Thyroid gland (tissue), 4 donors: ENCODE data around the gene ARL3.

Experiments
- POLR2A ChIP-seq, 2 donors: fragments of 450-650 bp; IDR thresholded peaks; one replicate each; pipeline ENCODE4 v1.6.1; 2017; ENCODE audit warnings: antibody characterized with exemption in 2 of 2, mild to moderate bottlenecking in 2 of 2, moderate library complexity in 1 of 2
- TF ChIP-seq, protein P1 (sequence below), 6 experiments: fragments of 200-600 bp in 3 of 6; fragments of 450-650 bp in 3 of 6; sonication (generic) in 3 of 6; IDR thresholded peaks; one replicate each; pipeline ENCODE4 v1.5.1; 2016 to 2019; ENCODE audit warnings: antibody characterized with exemption in 6 of 6, mild to moderate bottlenecking in 2 of 6, inconsistent platforms in 1 of 6, moderate library complexity in 1 of 6

DNA sequence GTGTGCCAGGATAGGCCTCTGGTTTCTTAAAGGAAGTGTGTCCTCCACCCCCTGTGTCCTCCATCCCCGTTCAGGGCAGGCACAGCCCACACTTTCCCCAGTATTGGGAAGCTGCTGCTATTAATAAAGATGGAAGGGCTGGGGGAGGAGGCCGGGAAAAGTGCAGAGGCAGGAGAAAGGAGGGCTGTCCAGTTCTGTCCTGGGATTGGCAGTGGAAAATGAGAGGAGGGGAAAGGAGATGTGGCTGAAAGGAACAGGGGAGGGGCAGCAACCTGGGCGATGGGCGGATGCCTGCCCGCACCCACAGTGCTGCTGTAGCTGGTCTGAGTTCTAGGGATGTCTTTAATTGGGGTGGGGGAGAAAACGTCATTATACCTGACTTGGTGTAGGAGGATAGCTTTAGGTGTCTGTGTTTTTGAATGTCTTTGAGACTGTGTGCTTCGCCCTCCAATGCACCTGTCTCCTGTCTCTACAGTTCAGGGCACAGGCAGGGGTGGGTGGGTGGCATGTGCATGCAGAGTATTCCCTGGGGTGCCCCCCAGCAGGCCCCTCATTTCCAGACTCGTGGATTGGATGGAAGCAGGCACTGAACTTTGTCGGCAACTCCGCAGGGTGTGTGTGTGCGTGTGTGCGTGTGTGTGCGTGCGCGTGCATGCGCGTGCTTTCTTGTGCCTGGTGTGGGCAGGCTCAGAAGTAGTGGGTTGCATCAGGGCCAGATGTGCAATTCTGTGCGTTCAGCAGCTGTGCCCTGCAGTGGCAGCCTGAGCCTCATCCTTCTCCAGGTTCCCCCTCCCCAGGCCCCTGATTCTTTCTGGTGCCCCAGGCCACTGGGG, 67.4 kb downstream of the ARL3 start:
- no peak for TF ChIP-seq POLR2A (IDR thresholded peaks at IDR 0.05)
- TF ChIP-seq, protein P1, sequence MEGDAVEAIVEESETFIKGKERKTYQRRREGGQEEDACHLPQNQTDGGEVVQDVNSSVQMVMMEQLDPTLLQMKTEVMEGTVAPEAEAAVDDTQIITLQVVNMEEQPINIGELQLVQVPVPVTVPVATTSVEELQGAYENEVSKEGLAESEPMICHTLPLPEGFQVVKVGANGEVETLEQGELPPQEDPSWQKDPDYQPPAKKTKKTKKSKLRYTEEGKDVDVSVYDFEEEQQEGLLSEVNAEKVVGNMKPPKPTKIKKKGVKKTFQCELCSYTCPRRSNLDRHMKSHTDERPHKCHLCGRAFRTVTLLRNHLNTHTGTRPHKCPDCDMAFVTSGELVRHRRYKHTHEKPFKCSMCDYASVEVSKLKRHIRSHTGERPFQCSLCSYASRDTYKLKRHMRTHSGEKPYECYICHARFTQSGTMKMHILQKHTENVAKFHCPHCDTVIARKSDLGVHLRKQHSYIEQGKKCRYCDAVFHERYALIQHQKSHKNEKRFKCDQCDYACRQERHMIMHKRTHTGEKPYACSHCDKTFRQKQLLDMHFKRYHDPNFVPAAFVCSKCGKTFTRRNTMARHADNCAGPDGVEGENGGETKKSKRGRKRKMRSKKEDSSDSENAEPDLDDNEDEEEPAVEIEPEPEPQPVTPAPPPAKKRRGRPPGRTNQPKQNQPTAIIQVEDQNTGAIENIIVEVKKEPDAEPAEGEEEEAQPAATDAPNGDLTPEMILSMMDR (IDR thresholded peaks at IDR 0.05): no peak
